AG09319 (cell line): ENCODE measurements around the gene TRERF1.

Experiments used
- DNase-seq: peaks from one replicate; pipeline ENCODE4 v3.0.0-alpha.2; 2010; ENCODE audit warnings: low read depth; ENCODE audit errors: extremely low read depth
- TF ChIP-seq, protein P1 (sequence below): IDR thresholded peaks from 2 replicates; pipeline ENCODE4 v1.5.1; 2011; ENCODE audit warnings: low read depth, mild to moderate bottlenecking, inconsistent platforms, low read length, moderate library complexity

TRERF1 gene

DNA sequence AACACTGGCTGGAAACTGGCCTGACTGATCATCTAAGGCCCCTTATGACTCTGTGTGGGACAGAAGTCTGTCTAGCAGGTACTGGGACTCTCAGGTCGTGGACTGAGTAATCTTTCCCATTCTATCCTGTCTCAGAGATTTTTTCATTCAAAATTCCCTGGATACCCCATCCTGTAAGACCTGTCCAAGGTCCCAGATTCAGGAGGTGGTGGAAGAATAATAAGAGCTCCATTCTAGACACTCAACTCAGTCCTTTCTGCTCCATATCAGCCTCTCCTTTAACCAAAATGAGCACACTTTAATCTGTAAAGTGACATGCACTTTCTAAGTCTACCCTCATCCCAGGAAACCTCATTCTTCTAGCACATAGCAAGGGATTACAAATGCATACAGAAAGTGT is 151.5 kb downstream of the TRERF1 start:
- no peak for DNase-seq
- TF ChIP-seq, protein P1, sequence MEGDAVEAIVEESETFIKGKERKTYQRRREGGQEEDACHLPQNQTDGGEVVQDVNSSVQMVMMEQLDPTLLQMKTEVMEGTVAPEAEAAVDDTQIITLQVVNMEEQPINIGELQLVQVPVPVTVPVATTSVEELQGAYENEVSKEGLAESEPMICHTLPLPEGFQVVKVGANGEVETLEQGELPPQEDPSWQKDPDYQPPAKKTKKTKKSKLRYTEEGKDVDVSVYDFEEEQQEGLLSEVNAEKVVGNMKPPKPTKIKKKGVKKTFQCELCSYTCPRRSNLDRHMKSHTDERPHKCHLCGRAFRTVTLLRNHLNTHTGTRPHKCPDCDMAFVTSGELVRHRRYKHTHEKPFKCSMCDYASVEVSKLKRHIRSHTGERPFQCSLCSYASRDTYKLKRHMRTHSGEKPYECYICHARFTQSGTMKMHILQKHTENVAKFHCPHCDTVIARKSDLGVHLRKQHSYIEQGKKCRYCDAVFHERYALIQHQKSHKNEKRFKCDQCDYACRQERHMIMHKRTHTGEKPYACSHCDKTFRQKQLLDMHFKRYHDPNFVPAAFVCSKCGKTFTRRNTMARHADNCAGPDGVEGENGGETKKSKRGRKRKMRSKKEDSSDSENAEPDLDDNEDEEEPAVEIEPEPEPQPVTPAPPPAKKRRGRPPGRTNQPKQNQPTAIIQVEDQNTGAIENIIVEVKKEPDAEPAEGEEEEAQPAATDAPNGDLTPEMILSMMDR, result no peak

DNA sequence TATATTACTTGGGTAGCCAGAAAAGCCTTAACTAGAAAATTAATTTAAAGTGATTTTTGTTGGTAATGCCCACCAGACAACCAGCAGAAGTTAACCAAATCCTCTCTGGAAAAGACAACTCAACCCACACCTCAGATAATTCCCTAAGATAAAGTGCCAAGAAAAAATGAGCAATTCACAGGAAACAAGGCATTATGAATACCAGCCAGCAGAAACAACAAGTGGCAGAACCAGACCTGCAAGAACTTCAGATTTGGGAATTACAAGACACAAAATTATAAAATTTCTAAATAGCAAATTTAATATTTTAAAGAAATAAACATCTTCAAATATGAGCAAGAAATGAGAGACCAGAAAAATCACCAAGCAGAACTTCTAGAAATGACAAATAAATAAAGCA is 154.1 kb downstream of the TRERF1 start:
- TF ChIP-seq, protein P1, result no peak
- DNase-seq, result no peak

DNA sequence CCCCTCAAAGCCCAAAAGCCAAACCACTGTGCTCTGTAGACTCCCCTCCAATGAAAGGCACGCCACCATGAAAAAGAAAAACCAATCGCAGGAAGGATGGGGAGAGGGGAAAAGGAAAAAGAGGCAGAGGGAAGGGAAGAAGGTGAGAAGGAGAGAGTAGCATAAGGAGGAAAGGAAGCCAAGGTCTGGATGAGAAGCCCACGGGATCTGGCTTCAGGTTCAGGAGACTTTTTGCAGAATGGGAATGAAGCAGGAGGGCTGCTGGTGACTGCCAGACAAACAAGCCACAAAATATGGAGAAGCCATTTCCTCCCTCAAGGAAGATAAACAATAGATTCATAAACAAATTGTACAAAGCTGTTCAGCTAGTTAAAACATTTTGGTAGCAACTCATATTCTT is 155.1 kb downstream of the TRERF1 start:
- DNase-seq, result no peak
- TF ChIP-seq, protein P1, result no peak

DNA sequence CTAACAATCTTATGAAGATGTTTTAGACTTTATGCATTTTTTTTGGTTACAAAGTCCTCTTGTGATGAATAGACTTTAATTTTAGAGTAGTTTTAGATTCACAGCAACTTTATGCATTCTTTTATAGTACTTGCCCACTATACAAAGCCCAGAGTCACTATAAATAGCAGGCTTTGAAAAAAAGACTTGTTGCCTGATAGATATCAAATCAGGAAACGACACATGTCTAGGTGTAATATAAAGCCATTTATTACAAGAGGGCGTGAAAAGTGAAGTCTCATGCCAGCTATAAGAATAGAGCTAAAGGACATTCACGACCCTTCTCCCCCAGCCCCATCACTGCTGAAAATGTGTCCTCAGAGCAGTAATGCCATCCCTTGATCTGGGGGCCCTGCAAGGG is 156.0 kb downstream of the TRERF1 start:
- TF ChIP-seq, protein P1, result no peak
- no peak for DNase-seq

DNA sequence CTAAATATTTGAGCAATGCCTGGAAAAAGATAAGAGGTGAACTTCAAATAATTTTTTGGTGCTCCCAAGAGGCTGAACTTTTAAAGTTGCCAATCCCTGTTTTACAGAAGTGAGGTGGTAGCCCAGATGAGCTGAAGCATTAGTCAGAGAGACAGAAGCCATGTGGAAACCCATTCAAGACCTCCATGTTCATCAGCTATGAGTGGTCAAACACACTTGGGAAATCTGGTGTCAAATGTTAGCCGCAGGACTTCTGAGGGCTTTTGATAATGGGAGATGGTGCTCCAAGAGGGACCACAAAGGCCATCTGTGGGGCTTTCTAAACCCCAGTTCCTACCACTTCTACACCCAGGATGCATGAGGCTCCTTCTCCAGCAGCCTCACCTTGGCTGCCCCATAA is 156.5 kb downstream of the TRERF1 start:
- TF ChIP-seq, protein P1, result no peak
- DNase-seq, result no peak

DNA sequence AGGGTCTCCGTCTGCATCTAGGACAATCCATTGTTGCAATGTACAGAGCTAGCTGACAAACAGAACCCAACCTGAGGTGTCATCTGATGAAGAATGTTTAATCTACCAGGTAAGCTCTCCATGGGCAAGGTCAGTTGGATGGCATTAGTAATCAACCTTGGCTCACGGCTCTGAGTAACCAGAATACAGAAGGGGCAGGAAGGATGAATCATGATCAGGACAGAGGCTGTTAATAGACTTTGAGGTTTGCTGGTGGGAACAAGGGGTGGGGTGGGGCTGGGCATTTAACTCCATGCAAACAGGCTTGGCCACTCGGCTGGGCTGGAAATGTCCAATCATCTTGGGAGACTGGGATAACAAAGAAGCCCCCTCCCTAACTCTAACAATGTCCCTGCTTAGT is 157.0 kb downstream of the TRERF1 start:
- TF ChIP-seq, protein P1, result no peak
- DNase-seq, result no peak

DNA sequence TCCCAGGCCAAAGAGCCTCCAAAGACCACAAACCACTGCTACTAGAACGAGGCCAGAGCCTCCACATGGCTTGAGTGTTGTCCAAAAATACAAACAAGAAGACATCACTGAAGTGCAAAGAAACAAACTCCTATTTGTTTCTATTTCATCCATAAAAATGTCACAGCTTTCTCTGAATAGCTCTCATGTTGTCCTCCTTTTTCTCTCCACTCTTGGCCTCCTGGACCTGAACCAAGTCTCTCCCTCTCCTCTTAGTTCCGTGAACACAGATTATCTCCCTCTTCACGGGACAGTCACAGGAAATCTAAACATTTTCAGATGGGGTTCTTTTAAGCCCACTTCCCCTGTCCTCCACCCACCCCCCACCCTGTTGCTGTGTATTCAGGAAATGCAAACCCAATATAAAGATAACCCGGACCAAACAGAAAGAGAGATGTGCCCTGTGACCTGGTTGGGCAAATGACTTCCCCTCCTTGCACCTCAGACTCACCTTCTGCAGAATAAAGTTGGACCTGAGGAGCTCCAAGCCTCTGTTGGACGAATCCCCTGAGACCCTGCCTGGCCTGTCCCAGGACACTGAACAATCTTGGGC is 158.2 kb downstream of the TRERF1 start:
- no peak for DNase-seq
- TF ChIP-seq, protein P1, result no peak
